Measurements from ENCODE around the gene FER1L5.
A peak's percentile ranks its signal among the peaks of the same experiment; 100 is the strongest.
"Not testable (repeated sequence)": the region's sequence is repeated elsewhere in the genome, so short reads cannot be mapped to it uniquely, and the experiment has no call there.

FER1L5 gene

DNA sequence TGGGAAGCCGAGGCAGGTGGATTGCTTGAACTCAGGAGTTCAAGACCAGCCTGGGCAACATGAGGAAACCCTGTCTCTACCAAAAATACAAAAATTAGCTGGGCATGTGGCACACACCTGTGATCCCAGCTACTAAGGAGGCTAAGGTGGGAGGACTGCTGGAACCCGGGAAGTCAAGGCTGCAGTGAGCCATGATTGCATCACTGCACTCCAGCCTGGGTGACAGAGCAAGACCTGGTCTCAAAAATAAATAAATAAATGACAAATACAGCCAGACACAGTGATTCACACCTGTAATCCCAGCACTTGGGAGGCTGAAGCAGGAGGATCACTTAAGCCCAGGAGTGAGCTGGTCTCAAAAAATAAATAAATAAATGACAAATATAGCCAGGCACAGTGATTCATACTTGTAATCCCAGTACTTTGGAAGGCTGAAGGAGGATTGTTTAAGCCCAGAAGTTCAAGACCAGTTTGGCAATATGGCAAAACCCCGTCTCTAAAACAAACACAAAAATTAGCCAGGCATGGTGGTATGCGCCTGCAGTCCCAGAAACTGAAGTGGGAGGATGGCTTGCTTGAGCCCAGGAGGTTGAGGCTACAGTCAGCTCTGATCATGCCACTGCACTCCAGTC lies 10.6 kb upstream of the FER1L5 start:
- Histone ChIP-seq H3K27ac (peak overlapping the region in 1 of 21 experiments; percentile 31), H3K4me3 (no peak overlapping the region)

GRCh38 chr2:96633641-96634040 lies 8.9 kb upstream of the FER1L5 start:
- Histone ChIP-seq H3K27ac (no peak overlapping the region), H3K4me3 (no peak overlapping the region)

DNA sequence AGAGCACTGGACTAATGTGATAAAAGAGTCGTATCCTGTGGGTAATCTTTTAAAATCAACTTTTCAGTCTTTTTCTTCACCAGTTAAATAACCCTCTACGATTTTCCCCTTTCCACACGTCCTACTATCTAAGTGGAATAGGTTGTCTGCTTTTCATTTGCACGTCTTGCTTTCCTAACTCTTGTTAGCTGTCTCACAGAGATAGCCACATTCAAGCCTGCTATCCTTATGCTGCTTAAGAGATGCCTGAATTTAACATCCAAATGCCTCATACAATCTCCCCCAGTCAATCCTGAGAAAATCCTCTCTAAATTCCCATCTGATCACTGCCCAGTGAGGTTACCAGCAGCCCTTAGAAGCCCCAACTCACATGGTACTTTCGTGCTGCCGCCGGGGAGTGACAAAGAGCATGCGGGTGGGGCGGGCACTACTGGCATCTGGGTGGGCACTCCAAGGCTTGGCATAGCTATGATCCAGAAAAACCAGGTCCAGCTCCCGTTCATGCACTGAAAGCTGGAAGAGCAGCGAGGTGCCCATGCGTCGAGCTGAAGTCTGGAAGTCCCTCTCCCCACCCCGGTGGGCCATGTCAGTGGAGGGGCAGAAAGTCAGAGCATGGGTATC lies 5.9 kb upstream of the FER1L5 start:
- peak overlapping the region in 16 of 21 experiments; percentile 23 to 100 (median 96) for H3K27ac ChIP-seq
- peak overlapping the region; percentile 53 to 82 (median 71) for H3K4me3 ChIP-seq

- Histone ChIP-seq H3K27ac (peak overlapping the region; percentile 81 to 100 (median 96)), H3K4me3 (peak overlapping the region; percentile 53 to 82 (median 71))
Measured at GRCh38 chr2:96637385-96638143, 5.0 kb upstream of the FER1L5 start.

GRCh38 chr2:96638144-96639121 lies 4.1 kb upstream of the FER1L5 start, which contains the start of gene KANSL3:
TSS of gene KANSL3 (minus strand) at chr2:96638312. CDS start at chr2:96637135, 1,177 bp downstream.
- H3K4me3 ChIP-seq = peak within 1 kb of the TSS; percentile 53 to 82 (median 71)
- peak within 1 kb of the TSS; percentile 81 to 100 (median 96) for H3K27ac ChIP-seq

DNA sequence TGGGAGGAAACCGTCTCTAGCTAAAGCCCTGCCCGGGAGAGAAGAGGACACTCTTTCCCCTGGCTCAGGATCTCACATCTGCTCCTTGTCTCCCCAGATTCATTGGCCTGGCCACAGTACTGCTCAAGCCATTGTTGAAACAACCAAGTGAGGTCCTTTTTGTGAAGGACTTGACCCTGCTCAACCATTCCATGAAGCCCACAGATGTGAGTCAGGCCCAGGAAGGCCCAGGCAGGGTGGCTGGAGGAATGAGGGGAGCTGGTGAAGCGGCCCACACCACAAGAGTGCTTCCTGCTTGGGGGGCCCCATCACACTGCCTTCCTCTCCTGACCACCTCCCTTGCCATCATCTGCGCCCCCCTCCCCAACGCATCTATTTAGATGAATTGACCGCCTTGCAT lies 5.1 kb downstream of the FER1L5 start:
- no peak overlapping the region for H3K4me3 ChIP-seq

GRCh38 chr2:96648306-96648930 lies 5.9 kb downstream of the FER1L5 start:
- Histone ChIP-seq H3K4me3 (no peak overlapping the region), H3K27ac (no peak overlapping the region)

More for the DNA sequence above, 5.1 kb downstream of the FER1L5 start:
- H3K27ac ChIP-seq = no peak overlapping the region

DNA sequence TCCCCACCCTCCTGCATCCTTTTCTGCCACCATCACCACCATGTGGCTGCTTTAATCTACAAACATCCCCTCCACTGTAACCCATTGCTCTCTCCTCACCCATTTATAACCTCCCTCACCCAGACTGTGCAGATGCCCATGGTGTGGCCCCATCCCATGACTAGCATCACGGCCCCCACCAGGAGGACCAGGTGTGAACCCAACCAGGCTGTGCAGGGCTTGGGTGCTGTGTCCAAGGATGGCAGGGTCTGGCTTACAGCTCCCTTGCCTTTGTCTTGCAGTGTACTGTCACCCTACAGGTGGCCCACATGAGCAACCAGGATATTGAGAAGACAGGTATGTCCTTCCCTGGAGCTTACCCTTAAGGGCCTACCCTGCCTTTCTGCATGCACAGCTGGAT lies 6.8 kb downstream of the FER1L5 start:
- Histone ChIP-seq H3K27ac (no peak overlapping the region), H3K4me3 (no peak overlapping the region)

- Histone ChIP-seq H3K4me3 (no peak overlapping the region), H3K27ac (no peak overlapping the region)
Measured at GRCh38 chr2:96651793-96652192, 9.2 kb downstream of the FER1L5 start.

DNA sequence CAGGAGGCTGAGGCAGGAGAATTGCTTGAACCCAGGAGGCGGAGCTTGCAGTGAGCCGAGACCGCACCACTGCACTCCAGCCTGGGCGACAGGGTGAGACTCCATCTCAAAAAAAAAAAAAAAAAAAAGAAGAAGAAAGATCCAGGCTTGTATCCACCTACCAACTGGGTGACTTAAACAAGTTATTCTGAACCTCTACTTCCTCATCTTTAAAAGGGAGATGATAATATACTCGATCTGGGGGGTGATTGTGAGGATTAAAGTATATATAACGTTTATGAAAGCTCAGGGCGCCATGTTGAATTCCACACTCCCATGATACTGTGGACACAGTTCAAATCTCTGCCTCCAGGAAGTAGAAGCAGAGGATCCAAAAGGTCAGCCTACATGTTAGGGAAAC lies 12.2 kb downstream of the FER1L5 start:
- H3K27ac ChIP-seq, H3K4me3 ChIP-seq: not testable (repeated sequence)

DNA sequence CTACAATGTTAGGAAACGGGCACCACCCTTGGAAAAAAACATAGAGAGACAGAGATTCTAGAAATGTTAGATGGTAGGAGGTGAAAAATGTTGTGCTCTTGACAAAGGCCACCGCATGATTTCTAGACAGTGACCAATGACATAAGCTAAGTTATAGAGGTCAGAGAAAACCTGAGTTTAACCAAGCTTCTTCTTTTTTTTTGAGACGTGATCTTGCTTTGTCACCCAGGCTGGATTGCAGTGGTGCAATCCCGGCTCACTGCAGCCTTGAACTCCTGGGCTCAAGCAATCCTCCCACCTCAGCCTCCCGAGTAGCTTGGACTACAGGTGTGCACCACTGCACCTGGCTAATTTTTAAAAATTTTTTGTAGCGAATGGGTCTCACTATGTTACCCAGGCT lies 13.0 kb downstream of the FER1L5 start:
- H3K27ac ChIP-seq = no peak overlapping the region
- H3K4me3 ChIP-seq = no peak overlapping the region

- no peak overlapping the region for H3K4me3 ChIP-seq
- no peak overlapping the region for H3K27ac ChIP-seq
Measured at GRCh38 chr2:96656540-96656939, 14.0 kb downstream of the FER1L5 start.

DNA sequence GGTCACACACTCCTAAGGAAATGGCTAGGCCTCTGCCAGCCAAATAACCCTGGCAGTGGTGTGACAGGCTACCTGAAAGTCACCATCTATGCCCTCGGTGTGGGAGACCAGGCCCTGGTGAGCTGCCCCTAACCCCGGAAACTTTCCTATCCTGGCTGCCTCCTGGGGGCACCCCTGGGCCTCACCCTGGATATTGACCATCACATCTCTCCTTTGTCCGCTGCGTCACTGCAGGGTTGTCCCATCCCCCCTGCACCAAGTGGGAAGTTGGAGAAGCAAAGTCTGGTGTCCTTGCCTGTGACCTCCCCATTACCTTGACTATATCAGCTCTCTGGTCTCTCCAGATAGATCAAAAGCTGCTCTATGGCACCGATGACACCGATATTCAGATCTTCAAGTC lies 18.8 kb downstream of the FER1L5 start:
- H3K27ac ChIP-seq = no peak overlapping the region
- H3K4me3 ChIP-seq = no peak overlapping the region

DNA sequence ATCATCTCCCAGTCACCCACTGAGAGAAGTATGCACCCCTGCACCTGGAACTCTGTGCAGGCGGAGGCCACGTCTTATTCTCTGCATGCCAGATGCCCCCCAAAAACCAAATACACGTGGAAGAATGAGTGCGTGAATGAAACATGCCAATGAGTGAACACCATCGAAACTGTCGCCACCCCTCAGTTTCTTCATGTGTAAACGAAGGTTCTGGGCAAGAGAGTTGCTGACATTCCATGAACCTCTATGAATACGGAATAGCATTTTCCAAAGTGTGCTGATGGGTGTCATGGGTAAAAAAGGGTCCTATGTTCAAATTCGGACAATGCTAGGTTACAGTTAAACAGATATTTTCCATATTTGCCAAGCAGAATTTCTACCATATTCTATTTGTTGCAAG lies 19.8 kb downstream of the FER1L5 start:
- no peak overlapping the region for H3K4me3 ChIP-seq

DNA sequence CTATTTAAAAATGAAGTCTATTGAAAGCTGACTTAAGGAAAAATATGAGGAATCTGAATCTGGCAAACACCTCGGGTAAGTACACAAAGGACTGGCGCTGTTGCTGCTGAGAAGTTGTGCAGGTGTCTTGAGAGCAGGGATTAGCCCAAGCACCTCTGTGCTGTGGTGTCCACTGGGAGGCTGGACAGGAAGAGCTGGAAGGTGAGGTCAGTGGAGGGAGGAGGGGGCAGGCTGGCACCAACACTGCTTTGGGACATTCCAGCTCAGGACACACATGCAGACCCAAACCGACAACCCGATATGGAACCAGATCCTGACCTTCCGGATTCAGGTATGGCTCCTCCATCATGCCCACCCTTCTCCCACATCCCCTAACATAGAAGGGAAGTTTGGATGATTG lies 20.6 kb downstream of the FER1L5 start:
- H3K4me3 ChIP-seq = no peak overlapping the region
- no peak overlapping the region for H3K27ac ChIP-seq

More for the DNA sequence above, 19.8 kb downstream of the FER1L5 start:
- H3K27ac ChIP-seq = no peak overlapping the region

- Histone ChIP-seq H3K4me3 (no peak overlapping the region), H3K27ac (no peak overlapping the region)
Measured at GRCh38 chr2:96663829-96664228, 21.3 kb downstream of the FER1L5 start.

- Histone ChIP-seq H3K27ac (peak overlapping the region in 1 of 21 experiments; percentile 48), H3K4me3 (no peak overlapping the region)
Measured at GRCh38 chr2:96664366-96664925, 21.9 kb downstream of the FER1L5 start.

GRCh38 chr2:96665083-96665569 lies 22.6 kb downstream of the FER1L5 start:
- peak overlapping the region in 4 of 21 experiments; percentile 25 to 48 (median 32) for H3K27ac ChIP-seq

DNA sequence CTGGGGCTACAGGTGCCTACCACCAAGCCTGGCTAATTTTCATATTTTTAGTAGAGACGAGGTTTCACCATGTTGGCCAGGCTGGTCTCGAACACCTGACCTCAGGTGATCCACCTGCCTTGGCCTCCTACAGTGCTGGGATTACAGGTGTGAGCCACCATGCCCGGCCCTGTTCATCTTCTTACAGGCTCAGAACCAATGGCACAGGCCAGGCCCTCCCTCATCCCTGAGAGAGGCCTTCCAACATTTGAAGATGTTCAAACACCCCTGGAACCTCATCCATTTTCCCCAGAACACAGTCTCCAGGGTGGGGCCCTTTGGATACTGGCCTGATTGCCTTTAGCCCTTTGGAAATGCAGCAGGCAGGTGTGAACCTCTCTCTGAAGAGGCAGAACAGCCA lies 23.2 kb downstream of the FER1L5 start:
- peak overlapping the region in 3 of 21 experiments; percentile 25 to 48 (median 29) for H3K27ac ChIP-seq
- H3K4me3 ChIP-seq = not testable (repeated sequence)

More at GRCh38 chr2:96665083-96665569, 22.6 kb downstream of the FER1L5 start:
- no peak overlapping the region for H3K4me3 ChIP-seq

All from skin epidermis (tissue), 12 donors.